Lower lobe of right lung (tissue), 2 donors: ENCODE results near the gene LGALS7. TPM values are rescaled to one million over a fixed set of nuclear protein-coding genes. Genes with fewer than 3 reads are reported as not detected.

Experiments used
- ATAC-seq, 2 donors: fragments of 200-7000 bp; cut with Tn5 transposase; one replicate each; pipeline ENCODE4 v1.9.1; 2020 to 2022; ENCODE audit warnings: mild to moderate bottlenecking in 2 of 2, moderate library complexity in 2 of 2
- DNase-seq: peaks from one replicate; pipeline ENCODE4 v3.0.0-alpha.2; 2020
- H3K27ac ChIP-seq: fragments of 200-600 bp; one replicate; pipeline ENCODE4 v1.8.0; 2022
- H3K27me3 ChIP-seq: fragments of 200-600 bp; one replicate; pipeline ENCODE4 v1.8.0; 2022; ENCODE audit warnings: low read depth
- H3K36me3 ChIP-seq: fragments of 200-600 bp; one replicate; pipeline ENCODE4 v1.8.0; 2022; ENCODE audit warnings: mild to moderate bottlenecking
- H3K4me1 ChIP-seq: fragments of 200-600 bp; one replicate; pipeline ENCODE4 v1.8.0; 2022
- H3K4me3 ChIP-seq: fragments of 200-600 bp; one replicate; pipeline ENCODE4 v1.8.0; 2022; ENCODE audit warnings: mild to moderate bottlenecking
- H3K9me3 ChIP-seq: fragments of 200-600 bp; one replicate; pipeline ENCODE4 v1.8.0; 2022
- CTCF ChIP-seq: fragments of 200-600 bp; IDR thresholded peaks from one replicate; pipeline ENCODE4 v1.8.0; 2022; ENCODE audit warnings: antibody characterized with exemption, mild to moderate bottlenecking
- intact Hi-C: fragments of 100-400 bp; cut with DNase I; formaldehyde crosslinking; loops from one replicate; pipeline ENCODE4 v1.11.0; 2022
- total RNA-seq: library from RNA; stranded (reverse); fragmentation: NEBNext Ultra II Directional; extraction: Animal tissue kit (Norgen Biotek cat#: 25700); gene quantifications from one replicate; pipeline ENCODE4 v1.2.1, GENCODE V29; 2021
- donor health status: DM: no; HTN: yes; CAD: no; lungs with severe emphysema.

The LGALS7 gene
- total RNA-seq, 1 donor from 2014 or later = not detected

- intact Hi-C loops = no loop called here
- H3K27me3 ChIP-seq = no peaks in the 10 kb centered on the region
- H3K4me1 ChIP-seq = peaks cover 46% of the 10 kb centered on the region
- H3K9me3 ChIP-seq = no peaks in the 10 kb centered on the region
- DNase-seq = peak; percentile 62
- peaks cover 16% of the 10 kb centered on the region for H3K36me3 ChIP-seq
- ATAC-seq = peak in 1 of 2 donors; percentile 2
- H3K4me3 ChIP-seq = peak overlapping the region; percentile 39
- TF ChIP-seq CTCF = no peak
- H3K27ac ChIP-seq = peak overlapping the region; percentile 77
These were observed 38.7 kb downstream of the LGALS7 start for GRCh38 chr19:38734426-38735256.

GRCh38 chr19:38734176-38734425 lies 39.2 kb downstream of the LGALS7 start:
- Histone ChIP-seq H3K27me3 (no peaks in the 10 kb centered on the region), H3K4me1 (peaks cover 51% of the 10 kb centered on the region), H3K9me3 (no peaks in the 10 kb centered on the region), H3K36me3 (peaks cover 22% of the 10 kb centered on the region), H3K4me3 (peak overlapping the region; percentile 39), H3K27ac (peak overlapping the region; percentile 77)
- DNase-seq = no peak
- TF ChIP-seq CTCF = no peak
- no peak for ATAC-seq
- intact Hi-C loops = no loop called here

- Histone ChIP-seq H3K4me3 (no peak overlapping the region), H3K36me3 (peaks cover 26% of the 10 kb centered on the region), H3K4me1 (peaks cover 54% of the 10 kb centered on the region), H3K9me3 (no peaks in the 10 kb centered on the region), H3K27me3 (no peaks in the 10 kb centered on the region), H3K27ac (peak overlapping the region; percentile 77)
- no peak for TF ChIP-seq CTCF
- DNase-seq (peak; percentile 36), ATAC-seq (no peak)
- intact Hi-C loops = no loop called here
These were observed 39.7 kb downstream of the LGALS7 start for GRCh38 chr19:38733493-38734175.

GRCh38 chr19:38733241-38733492 lies 40.1 kb downstream of the LGALS7 start:
- peaks cover 30% of the 10 kb centered on the region for H3K36me3 ChIP-seq
- no peaks in the 10 kb centered on the region for H3K27me3 ChIP-seq
- intact Hi-C loops = no loop called here
- H3K27ac ChIP-seq = peak overlapping the region; percentile 77
- H3K9me3 ChIP-seq = no peaks in the 10 kb centered on the region
- H3K4me1 ChIP-seq = peaks cover 56% of the 10 kb centered on the region
- ATAC-seq (no peak), DNase-seq (no peak)
- H3K4me3 ChIP-seq = no peak overlapping the region
- TF ChIP-seq CTCF = no peak

GRCh38 chr19:38731654-38732301 lies 41.5 kb downstream of the LGALS7 start:
- Histone ChIP-seq H3K36me3 (peaks cover 44% of the 10 kb centered on the region), H3K27me3 (no peaks in the 10 kb centered on the region), H3K27ac (peak overlapping the region; percentile 77), H3K4me1 (peaks cover 65% of the 10 kb centered on the region), H3K9me3 (no peaks in the 10 kb centered on the region), H3K4me3 (no peak overlapping the region)
- peak; percentile 37 to 56 for ATAC-seq
- intact Hi-C loops = no loop called here
- TF ChIP-seq CTCF = no peak
- DNase-seq = peak; percentile 71
